Endothelial cell of umbilical vein (primary cell): ENCODE results near the gene SOCS3. TPM values are rescaled to one million over a fixed set of nuclear protein-coding genes. Genes with fewer than 3 reads are reported as not detected.

Source experiments
- BruUV-seq: library from RNA; stranded (reverse); fragments of 400-500 nt; replicated peaks from 2 replicates; lab custom pipeline; 2021; lab: Mats Ljungman, UMichigan
- CTCF ChIA-PET: fragments of 300-600, 350-600 bp; sonication (Branson Sonifier 250); formaldehyde crosslinking; loops from one replicate; lab custom pipeline; 2021; ENCODE audit warnings: antibody characterized with exemption, inconsistent platforms; lab: Charles Lee
- POLR2A ChIA-PET: fragments of 300-600, 350-600 bp; sonication (Branson Sonifier 250); formaldehyde crosslinking; loops from one replicate; lab custom pipeline; 2021; ENCODE audit warnings: antibody characterized with exemption, inconsistent platforms; lab: Charles Lee
- DNase-seq: peaks from one replicate; pipeline ENCODE4 v3.0.0-alpha.2; 2011; ENCODE audit warnings: low read depth, low spot score
- FAIRE-seq: peaks from 2 replicates; lab custom pipeline; 2011; peaks lifted over from hg19 to GRCh38; lab: Jason Lieb, UNC
- H2AFZ ChIP-seq: 2 replicates; pipeline ENCODE4 v1.6.0; 2012; ENCODE audit warnings: low read depth, low read length, control low read depth, inconsistent platforms
- H3K27ac ChIP-seq: 2 replicates; pipeline ENCODE4 v1.5.1; 2011; ENCODE audit warnings: low read depth, mild to moderate bottlenecking, control low read depth, low read length, moderate library complexity; ENCODE audit not compliant: insufficient read depth
- H3K27me3 ChIP-seq, 2 experiments: 2 replicates each; pipeline versions ENCODE4 v1.6.0 to v1.6.1; 2011; ENCODE audit warnings: low read length in 2 of 2, mixed read lengths in 1 of 2; ENCODE audit not compliant: control insufficient read depth in 2 of 2, insufficient read depth in 2 of 2
- H3K36me3 ChIP-seq, 2 experiments: 2 replicates in 1 of 2; 3 replicates in 1 of 2; pipeline ENCODE4 v1.5.1; 2011; ENCODE audit warnings: low read length in 2 of 2, mild to moderate bottlenecking in 1 of 2, moderate library complexity in 1 of 2; ENCODE audit not compliant: control insufficient read depth in 2 of 2, insufficient read depth in 2 of 2; ENCODE audit errors: extremely low read depth in 1 of 2
- H3K4me1 ChIP-seq: 3 replicates; pipeline ENCODE4 v1.5.1; 2011; ENCODE audit warnings: mild to moderate bottlenecking, low read length; ENCODE audit not compliant: control insufficient read depth, insufficient read depth; ENCODE audit errors: extremely low read depth
- H3K4me2 ChIP-seq: 2 replicates; pipeline ENCODE4 v1.6.1; 2011; ENCODE audit warnings: low read length, control low read depth, mixed read lengths; ENCODE audit not compliant: insufficient read depth
- H3K4me3 ChIP-seq, 3 experiments: fragments of 200-600 bp in 1 of 3; sonication (generic), shearing (Covaris generic) in 1 of 3; replicated peaks in 1 of 3; 2 replicates each; pipeline ENCODE4 v1.5.1; 2011 to 2016; ENCODE audit warnings: control low read depth in 3 of 3, low read length in 3 of 3, mild to moderate bottlenecking in 2 of 3, inconsistent platforms in 1 of 3, low read depth in 1 of 3, moderate library complexity in 1 of 3; ENCODE audit not compliant: insufficient read depth in 1 of 3
- H3K79me2 ChIP-seq: 2 replicates; pipeline ENCODE4 v1.6.0; 2012; ENCODE audit warnings: low read length, inconsistent platforms; ENCODE audit not compliant: control insufficient read depth, insufficient read depth
- H3K9ac ChIP-seq: replicated peaks from 2 replicates; pipeline ENCODE3; 2011; ENCODE audit warnings: low read length, control low read depth; ENCODE audit not compliant: insufficient read depth; ENCODE audit errors: extremely low read depth
- H3K9me1 ChIP-seq: replicated peaks from 3 replicates; pipeline ENCODE4 v1.6.0; 2011; ENCODE audit warnings: mild to moderate bottlenecking, low read length; ENCODE audit not compliant: control insufficient read depth, insufficient read depth; ENCODE audit errors: extremely low read depth
- H3K9me3 ChIP-seq: replicated peaks from 2 replicates; pipeline ENCODE4 v1.5.1; 2012; ENCODE audit warnings: low read length, inconsistent platforms; ENCODE audit not compliant: control insufficient read depth, insufficient read depth
- H4K20me1 ChIP-seq: replicated peaks from 2 replicates; pipeline ENCODE3; 2011; ENCODE audit warnings: mild to moderate bottlenecking, low read length; ENCODE audit not compliant: control insufficient read depth, insufficient read depth; ENCODE audit errors: extremely low read depth
- CTCF ChIP-seq, 2 donors: IDR thresholded peaks; 1 replicate in 1 of 2; 2 replicates in 1 of 2; pipeline ENCODE4 v1.5.1; 2011; ENCODE audit warnings: low read length in 2 of 2, mild to moderate bottlenecking in 2 of 2, moderate library complexity in 2 of 2, control low read depth in 1 of 2, inconsistent platforms in 1 of 2, low read depth in 1 of 2; ENCODE audit not compliant: insufficient read depth in 1 of 2; ENCODE audit errors: extremely low read depth in 1 of 2
- EZH2 ChIP-seq: IDR thresholded peaks from 2 replicates; pipeline ENCODE4 v1.6.1; 2012; ENCODE audit warnings: borderline replicate concordance, low read depth, mild to moderate bottlenecking, moderate library complexity, low read length, inconsistent platforms; ENCODE audit not compliant: severe bottlenecking
- FOS ChIP-seq: IDR thresholded peaks from 2 replicates; pipeline ENCODE4 v1.6.1; 2011; ENCODE audit warnings: mild to moderate bottlenecking, low read length, moderate library complexity, borderline replicate concordance; ENCODE audit not compliant: insufficient read depth
- GATA2 ChIP-seq: IDR thresholded peaks from 2 replicates; pipeline ENCODE4 v1.7.0; 2011; ENCODE audit warnings: low read depth, mild to moderate bottlenecking, moderate library complexity, mixed read lengths, low read length; ENCODE audit not compliant: insufficient read length, insufficient read depth
- JUN ChIP-seq: IDR thresholded peaks from 2 replicates; pipeline ENCODE4 v1.6.1; 2011; ENCODE audit warnings: borderline replicate concordance, low read depth; ENCODE audit not compliant: insufficient read length, insufficient read depth
- MAX ChIP-seq: IDR thresholded peaks from 2 replicates; pipeline ENCODE4 v1.6.1; 2011; ENCODE audit not compliant: insufficient read depth, insufficient read length
- MYC ChIP-seq: IDR thresholded peaks from one replicate; pipeline ENCODE4 v1.6.1; 2011; ENCODE audit warnings: mild to moderate bottlenecking, low read depth, low read length
- POLR2A ChIP-seq: IDR thresholded peaks from 2 replicates; pipeline ENCODE4 v1.6.1; 2012; ENCODE audit warnings: low read depth, mild to moderate bottlenecking, control low read depth, low read length
- POLR2AphosphoS5 ChIP-seq: IDR thresholded peaks from 2 replicates; pipeline ENCODE4 v1.6.1; 2012; ENCODE audit warnings: low read depth, mild to moderate bottlenecking, control low read depth, low read length, moderate library complexity; ENCODE audit not compliant: insufficient read depth
- dilution Hi-C: fragments of 300-500 bp; cut with MboI; formaldehyde crosslinking; loops from one replicate; pipeline ENCODE4 v1.15.0; 2019; ENCODE audit warnings: low sequenced_read_pairs; ENCODE audit not compliant: extremely low pct_ligation_motif_present
- intact Hi-C: fragments of 100-400 bp; cut with micrococcal nuclease; formaldehyde crosslinking; loops from one replicate; pipeline ENCODE4 v1.10.0; 2022
- polyA plus RNA-seq, 4 experiments: library from polyadenylated mRNA; depleted of rRNA in 3 of 4; stranded (reverse) in 3 of 4; unstranded in 1 of 4; fragments of >200 nt; gene quantifications; 2 replicates each; pipeline versions ENCODE4 v1.2.1 to v1.2.3, GENCODE V29; 2011 to 2012; ENCODE audit warnings: missing spikeins in 1 of 4
- total RNA-seq: library from RNA; stranded (reverse); gene quantifications from 2 replicates; pipeline ENCODE4 v1.2.3, GENCODE V29; 2021

The SOCS3 gene
- total and polyA plus RNA-seq, 2 donors (not counting 3 experiments of a cell fraction or from before 2014, with no cell fraction given) = 6.2 to 14.3 TPM

- dilution Hi-C loops = no loop called here
- Histone ChIP-seq H3K4me1 (peaks cover 19% of the 10 kb centered on the region), H3K4me2 (no peak overlapping the region), H3K4me3 (no peak overlapping the region), H4K20me1 (no peaks in the 10 kb centered on the region), H3K27me3 (no peaks in the 10 kb centered on the region), H3K9me3 (no peaks in the 10 kb centered on the region), H3K36me3 (no peaks in the 10 kb centered on the region), H3K9ac (no peak overlapping the region), H2AFZ (no peak overlapping the region), H3K79me2 (no peaks in the 10 kb centered on the region), H3K27ac (no peak overlapping the region), H3K9me1 (no peaks in the 10 kb centered on the region)
- TF ChIP-seq MAX (no peak), MYC (no peak), EZH2 (no peak), POLR2AphosphoS5 (no peak), POLR2A (no peak), CTCF (IDR thresholded peaks at IDR 0.05; ENCODE audit: extremely low read depth in 1 of 2, insufficient read depth in 1 of 2, low read depth in 1 of 2, low read length in 2 of 2) (no peak), JUN (no peak), GATA2 (no peak), FOS (no peak)
- POLR2A ChIA-PET = no interaction called here
- DNase-seq (no peak), FAIRE-seq (no peak)
- intact Hi-C loops = no loop called here
- BruUV-seq = no TSS peak
- CTCF ChIA-PET = interaction anchor here (1.2 to 4.2 kb wide), 5 partner anchors 9 to 58 kb away, joined by 3 to 22 read pairs (median 7); no protein-coding TSS in a partner anchor
Measured at GRCh38 chr17:78369791-78370381, 10.0 kb upstream of the SOCS3 start.
